Measurements from ENCODE around the gene CCDC102A. TPM values are rescaled to one million over a fixed set of nuclear protein-coding genes. Genes with fewer than 3 reads are reported as not detected.

The CCDC102A gene
- total RNA-seq, 1 experiment from 2014 or later, result 8.1 TPM

- Histone ChIP-seq H3K27me3 (ENCODE audit: insufficient read depth, low read depth) (no peaks in the 10 kb centered on the region), H3K9me3 (ENCODE audit: insufficient read depth, low read depth) (no peaks in the 10 kb centered on the region), H2AFZ (no peak overlapping the region), H3K79me2 (ENCODE audit: low read depth) (no peaks in the 10 kb centered on the region), H3K9me2 (ENCODE audit: insufficient read depth) (no peaks in the 10 kb centered on the region), H3K36me3 (ENCODE audit: low read depth) (no peaks in the 10 kb centered on the region), H3K4me2 (no peak overlapping the region), H3K4me3 (no peak overlapping the region), H3F3A (ENCODE audit: insufficient read depth, low read depth) (no peaks in the 10 kb centered on the region), H3K27ac (no peak overlapping the region), H3K4me1 (replicated peaks; ENCODE audit: insufficient read depth) (no peaks in the 10 kb centered on the region), H4K20me1 (ENCODE audit: insufficient read depth) (no peaks in the 10 kb centered on the region)
- TF ChIP-seq EZH2 (IDR thresholded peaks at IDR 0.05; ENCODE audit: low read depth) (no peak), CTCF (conservative IDR thresholded peaks at IDR 0.05) (no peak)
- ChIA-PET CTCF (no interaction called here), POLR2A (ENCODE audit: unreplicated experiment) (no interaction called here)
- DNase-seq, result no peak
- BruUV-seq (replicated peaks), result no TSS peak
- intact Hi-C loops (cut with micrococcal nuclease; ENCODE audit: unreplicated experiment), result no loop called here
Measured at GRCh38 chr16:57498031-57498430, 38.3 kb downstream of the CCDC102A start.

- Histone ChIP-seq H3K4me1 (replicated peaks; ENCODE audit: insufficient read depth) (no peaks in the 10 kb centered on the region), H3K4me3 (no peak overlapping the region), H3K79me2 (ENCODE audit: low read depth) (no peaks in the 10 kb centered on the region), H3K27me3 (ENCODE audit: insufficient read depth, low read depth) (no peaks in the 10 kb centered on the region), H3K36me3 (ENCODE audit: low read depth) (no peaks in the 10 kb centered on the region), H3K4me2 (no peak overlapping the region), H3K27ac (no peak overlapping the region), H4K20me1 (ENCODE audit: insufficient read depth) (no peaks in the 10 kb centered on the region), H2AFZ (no peak overlapping the region), H3K9me3 (ENCODE audit: insufficient read depth, low read depth) (no peaks in the 10 kb centered on the region), H3F3A (ENCODE audit: insufficient read depth, low read depth) (no peaks in the 10 kb centered on the region), H3K9me2 (ENCODE audit: insufficient read depth) (no peaks in the 10 kb centered on the region)
- CTCF ChIA-PET, result no interaction called here
- no peak for DNase-seq
- BruUV-seq (replicated peaks), result no TSS peak
- POLR2A ChIA-PET (ENCODE audit: unreplicated experiment), result no interaction called here
- TF ChIP-seq CTCF (conservative IDR thresholded peaks at IDR 0.05) (no peak), EZH2 (IDR thresholded peaks at IDR 0.05; ENCODE audit: low read depth) (no peak)
- intact Hi-C loops (cut with micrococcal nuclease; ENCODE audit: unreplicated experiment), result no loop called here
Measured at GRCh38 chr16:57497121-57497520, 39.2 kb downstream of the CCDC102A start.

- H3K36me3 ChIP-seq (ENCODE audit: low read depth), result no peaks in the 10 kb centered on the region
- H3K9me2 ChIP-seq (ENCODE audit: insufficient read depth), result no peaks in the 10 kb centered on the region
- no TSS peak for BruUV-seq (replicated peaks)
- TF ChIP-seq EZH2 (IDR thresholded peaks at IDR 0.05; ENCODE audit: low read depth), result no peak
- TF ChIP-seq CTCF (conservative IDR thresholded peaks at IDR 0.05), result no peak
- intact Hi-C loops (cut with micrococcal nuclease; ENCODE audit: unreplicated experiment), result no loop called here
- no peaks in the 10 kb centered on the region for H3K9me3 ChIP-seq (ENCODE audit: insufficient read depth, low read depth)
- H3F3A ChIP-seq (ENCODE audit: insufficient read depth, low read depth), result no peaks in the 10 kb centered on the region
- H3K4me3 ChIP-seq, result no peak overlapping the region
- CTCF ChIA-PET, result no interaction called here
- H4K20me1 ChIP-seq (ENCODE audit: insufficient read depth), result no peaks in the 10 kb centered on the region
- H3K79me2 ChIP-seq (ENCODE audit: low read depth), result no peaks in the 10 kb centered on the region
- no peaks in the 10 kb centered on the region for H3K27me3 ChIP-seq (ENCODE audit: insufficient read depth, low read depth)
- H3K27ac ChIP-seq, result no peak overlapping the region
- no peaks in the 10 kb centered on the region for H3K4me1 ChIP-seq (replicated peaks; ENCODE audit: insufficient read depth)
- H2AFZ ChIP-seq, result no peak overlapping the region
- H3K4me2 ChIP-seq, result no peak overlapping the region
- POLR2A ChIA-PET (ENCODE audit: unreplicated experiment), result no interaction called here
- no peak for DNase-seq
Measured at GRCh38 chr16:57493767-57494166, 42.6 kb downstream of the CCDC102A start.
